Central memory CD8-positive, alpha-beta T cell (primary cell): ENCODE measurements around the gene ATF6.
"Not testable (repeated sequence)": the region's sequence is repeated elsewhere in the genome, so short reads cannot be mapped to it uniquely, and the experiment has no call there.

Source experiments
- ATAC-seq: fragments of 150-1000 bp; cut with Tn5 transposase; replicated peaks from 2 replicates; pipeline ENCODE4 v1.10.0; 2022; ENCODE audit warnings: mild to moderate bottlenecking, moderate FRiP score, moderate number of reproducible peaks; ENCODE audit not compliant: poor library complexity, severe bottlenecking; ENCODE audit errors: extremely low read depth
- DNase-seq, 2 donors: peaks; one replicate each; pipeline ENCODE4 v3.0.0; 2021; ENCODE audit warnings: low spot score in 2 of 2
- H3K27ac Mint-ChIP-seq: one replicate; pipeline ENCODE4 v1.8.0; 2022; ENCODE audit warnings: low read depth, mild to moderate bottlenecking, moderate library complexity, mixed read lengths
- H3K27me3 Mint-ChIP-seq: one replicate; pipeline ENCODE4 v1.8.0; 2022; ENCODE audit warnings: mixed read lengths
- H3K36me3 Mint-ChIP-seq: one replicate; pipeline ENCODE4 v1.8.0; 2022; ENCODE audit warnings: mild to moderate bottlenecking, moderate library complexity, mixed read lengths; ENCODE audit not compliant: insufficient read depth
- H3K4me1 Mint-ChIP-seq: one replicate; pipeline ENCODE4 v1.8.0; 2022; ENCODE audit warnings: mixed read lengths
- H3K4me3 Mint-ChIP-seq: one replicate; pipeline ENCODE4 v1.8.0; 2022; ENCODE audit warnings: mild to moderate bottlenecking, moderate library complexity, mixed read lengths
- H3K9me3 Mint-ChIP-seq: one replicate; pipeline ENCODE4 v1.8.0; 2022; ENCODE audit warnings: mixed read lengths

ATF6 gene

GRCh38 chr1:161832299-161832907 is 66.3 kb downstream of the ATF6 start:
- H3K36me3 Mint-ChIP-seq, ATAC-seq, H3K27ac Mint-ChIP-seq, DNase-seq, H3K9me3 Mint-ChIP-seq, H3K27me3 Mint-ChIP-seq, H3K4me3 Mint-ChIP-seq, H3K4me1 Mint-ChIP-seq: not testable (repeated sequence)

- Mint-ChIP-seq H3K27me3 (no peaks in the 10 kb centered on the region), H3K27ac (no peak overlapping the region), H3K9me3 (peaks cover 5% of the 10 kb centered on the region), H3K36me3 (no peaks in the 10 kb centered on the region), H3K4me3 (no peak overlapping the region), H3K4me1 (no peaks in the 10 kb centered on the region)
- DNase-seq (no peak), ATAC-seq (no peak)
Observed at GRCh38 chr1:161834967-161835550, 68.9 kb downstream of the ATF6 start.

- DNase-seq (no peak), ATAC-seq (no peak)
- Mint-ChIP-seq H3K36me3 (no peaks in the 10 kb centered on the region), H3K4me3 (no peak overlapping the region), H3K4me1 (no peaks in the 10 kb centered on the region), H3K27me3 (no peaks in the 10 kb centered on the region), H3K9me3 (peaks cover 5% of the 10 kb centered on the region), H3K27ac (no peak overlapping the region)
Observed at GRCh38 chr1:161836018-161836417, 69.9 kb downstream of the ATF6 start.

- ATAC-seq, result no peak
- DNase-seq, result no peak
- Mint-ChIP-seq H3K27me3 (no peaks in the 10 kb centered on the region), H3K27ac (no peak overlapping the region), H3K9me3 (peaks cover 3% of the 10 kb centered on the region), H3K36me3 (peaks cover 3% of the 10 kb centered on the region), H3K4me1 (no peaks in the 10 kb centered on the region), H3K4me3 (no peak overlapping the region)
Observed at GRCh38 chr1:161838362-161838761, 72.2 kb downstream of the ATF6 start.

GRCh38 chr1:161838885-161839284 is 72.8 kb downstream of the ATF6 start:
- H3K36me3 Mint-ChIP-seq, result peaks cover 5% of the 10 kb centered on the region
- peak overlapping the region; percentile 42 for H3K27ac Mint-ChIP-seq
- no peak overlapping the region for H3K4me3 Mint-ChIP-seq
- no peaks in the 10 kb centered on the region for H3K9me3 Mint-ChIP-seq
- peaks cover 4% of the 10 kb centered on the region for H3K4me1 Mint-ChIP-seq
- ATAC-seq (no peak), DNase-seq (no peak)
- H3K27me3 Mint-ChIP-seq, result no peaks in the 10 kb centered on the region

- ATAC-seq (no peak), DNase-seq (no peak)
- peaks cover 7% of the 10 kb centered on the region for H3K36me3 Mint-ChIP-seq
- H3K4me3 Mint-ChIP-seq, result no peak overlapping the region
- H3K4me1 Mint-ChIP-seq, result peaks cover 8% of the 10 kb centered on the region
- H3K9me3 Mint-ChIP-seq, result no peaks in the 10 kb centered on the region
- H3K27ac Mint-ChIP-seq, result no peak overlapping the region
- no peaks in the 10 kb centered on the region for H3K27me3 Mint-ChIP-seq
Observed at GRCh38 chr1:161839591-161839990, 73.5 kb downstream of the ATF6 start.

GRCh38 chr1:161840363-161840762 is 74.2 kb downstream of the ATF6 start:
- ATAC-seq, result no peak
- Mint-ChIP-seq H3K27me3 (no peaks in the 10 kb centered on the region), H3K4me3 (no peak overlapping the region), H3K9me3 (no peaks in the 10 kb centered on the region), H3K36me3 (peaks cover 7% of the 10 kb centered on the region), H3K4me1 (peaks cover 8% of the 10 kb centered on the region), H3K27ac (no peak overlapping the region)
- DNase-seq, result no peak

GRCh38 chr1:161843156-161843555 is 77.0 kb downstream of the ATF6 start:
- ATAC-seq, result no peak
- Mint-ChIP-seq H3K9me3 (no peaks in the 10 kb centered on the region), H3K27me3 (no peaks in the 10 kb centered on the region), H3K36me3 (peaks cover 7% of the 10 kb centered on the region), H3K4me1 (peaks cover 8% of the 10 kb centered on the region), H3K4me3 (no peak overlapping the region), H3K27ac (no peak overlapping the region)
- DNase-seq, result no peak

GRCh38 chr1:161844696-161845095 is 78.6 kb downstream of the ATF6 start:
- Mint-ChIP-seq H3K4me3 (no peak overlapping the region), H3K9me3 (no peaks in the 10 kb centered on the region), H3K27ac (no peak overlapping the region), H3K4me1 (peaks cover 10% of the 10 kb centered on the region), H3K36me3 (peaks cover 8% of the 10 kb centered on the region), H3K27me3 (no peaks in the 10 kb centered on the region)
- DNase-seq (no peak), ATAC-seq (no peak)

GRCh38 chr1:161848676-161849075 is 82.6 kb downstream of the ATF6 start:
- peaks cover 26% of the 10 kb centered on the region for H3K36me3 Mint-ChIP-seq
- H3K27me3 Mint-ChIP-seq, result no peaks in the 10 kb centered on the region
- peaks cover 11% of the 10 kb centered on the region for H3K4me1 Mint-ChIP-seq
- H3K4me3 Mint-ChIP-seq, result no peak overlapping the region
- ATAC-seq (no peak), DNase-seq (no peak)
- no peaks in the 10 kb centered on the region for H3K9me3 Mint-ChIP-seq
- H3K27ac Mint-ChIP-seq, result no peak overlapping the region

- peak overlapping the region; percentile 0 for H3K27ac Mint-ChIP-seq
Observed at GRCh38 chr1:161849518-161849917, 83.4 kb downstream of the ATF6 start.

GRCh38 chr1:161855260-161855659 is 89.1 kb downstream of the ATF6 start:
- DNase-seq (no peak), ATAC-seq (no peak)
- peaks cover 7% of the 10 kb centered on the region for H3K4me1 Mint-ChIP-seq
- no peak overlapping the region for H3K27ac Mint-ChIP-seq
- no peak overlapping the region for H3K4me3 Mint-ChIP-seq
- H3K36me3 Mint-ChIP-seq, result peaks cover 27% of the 10 kb centered on the region
- no peaks in the 10 kb centered on the region for H3K27me3 Mint-ChIP-seq
- no peaks in the 10 kb centered on the region for H3K9me3 Mint-ChIP-seq

More at GRCh38 chr1:161849518-161849917, 83.4 kb downstream of the ATF6 start:
- H3K36me3 Mint-ChIP-seq, result peaks cover 24% of the 10 kb centered on the region
- ATAC-seq, result no peak
- H3K27me3 Mint-ChIP-seq, result no peaks in the 10 kb centered on the region
- H3K9me3 Mint-ChIP-seq, result no peaks in the 10 kb centered on the region
- H3K4me3 Mint-ChIP-seq, result no peak overlapping the region
- no peak for DNase-seq
- H3K4me1 Mint-ChIP-seq, result peaks cover 5% of the 10 kb centered on the region

- H3K4me1 Mint-ChIP-seq, result peaks cover 7% of the 10 kb centered on the region
- peaks cover 20% of the 10 kb centered on the region for H3K36me3 Mint-ChIP-seq
- H3K27ac Mint-ChIP-seq, result peak overlapping the region; percentile 76
- ATAC-seq (no peak), DNase-seq (no peak)
- H3K9me3 Mint-ChIP-seq, result no peaks in the 10 kb centered on the region
- no peak overlapping the region for H3K4me3 Mint-ChIP-seq
- H3K27me3 Mint-ChIP-seq, result no peaks in the 10 kb centered on the region
Observed at GRCh38 chr1:161858271-161858670, 92.2 kb downstream of the ATF6 start.
